K562 (cell line): ENCODE results near the gene A1BG. TPM values are rescaled to one million over a fixed set of nuclear protein-coding genes. Genes with fewer than 3 reads are reported as not detected.

Source experiments
- ATAC-seq: fragments of 200-7000 bp; cut with Tn5 transposase; 3 replicates; pipeline ENCODE4 v1.9.1; 2020; ENCODE audit warnings: moderate library complexity
- BruUV-seq: library from RNA; stranded (reverse); fragments of 400-500 nt; replicated peaks from 2 replicates; lab custom pipeline; 2021; lab: Mats Ljungman, UMichigan
- CTCF ChIA-PET: fragments of 300-600 bp; formaldehyde crosslinking; extraction: SDS; loops from one replicate; lab custom pipeline; 2021; ENCODE audit warnings: low intra/inter-chr PET ratio; lab: Yijun Ruan, JAX
- POLR2A ChIA-PET: fragments of 300-600, 350-650 bp; sonication (Branson Sonifier 250); formaldehyde crosslinking; extraction: SDS; loops from one replicate; lab custom pipeline; 2021; ENCODE audit warnings: antibody characterized with exemption, inconsistent platforms; lab: Yijun Ruan, JAX
- DNase-seq, 4 experiments: peaks; one replicate each; pipeline versions ENCODE4 v3.0.0 to v3.0.0-alpha.2; 2011 to 2018; ENCODE audit warnings: low spot score in 3 of 4, mixed read lengths in 3 of 4; ENCODE audit errors: extremely low read depth in 1 of 4
- FAIRE-seq: peaks from 2 replicates; lab custom pipeline; 2011; peaks lifted over from hg19 to GRCh38; lab: Jason Lieb, UNC
- H2AFZ ChIP-seq: 2 replicates; pipeline ENCODE4 v1.6.0; 2011; ENCODE audit warnings: low read depth, low read length, control low read depth, inconsistent platforms
- H3K27ac ChIP-seq: fragments of 200-600 bp; 3 replicates; pipeline ENCODE4 v1.8.0; 2011; ENCODE audit warnings: low read depth, mild to moderate bottlenecking, control low read depth, inconsistent platforms, low read length, moderate library complexity, mixed read lengths; ENCODE audit errors: extremely low read depth
- H3K27me3 ChIP-seq, 2 experiments: fragments of 300-600 bp in 1 of 2; 2 replicates in 1 of 2; 3 replicates in 1 of 2; pipeline versions ENCODE4 v1.6.0 to v1.8.0; 2011; ENCODE audit warnings: inconsistent platforms in 2 of 2, low read length in 2 of 2, mild to moderate bottlenecking in 1 of 2, mixed read lengths in 1 of 2, moderate library complexity in 1 of 2; ENCODE audit not compliant: control insufficient read depth in 2 of 2, insufficient read depth in 2 of 2
- H3K36me3 ChIP-seq: fragments of 300-600 bp; 3 replicates; pipeline ENCODE4 v1.8.0; 2011; ENCODE audit warnings: mild to moderate bottlenecking, low read length, inconsistent platforms; ENCODE audit not compliant: control insufficient read depth, insufficient read depth
- H3K4me1 ChIP-seq, 2 experiments: fragments of 200-600 bp in 1 of 2; replicated peaks in 1 of 2; 2 replicates in 1 of 2; 3 replicates in 1 of 2; pipeline versions ENCODE4 v1.5.1 to v1.8.0; 2011; ENCODE audit warnings: inconsistent platforms in 2 of 2, low read length in 2 of 2, mild to moderate bottlenecking in 1 of 2, mixed read lengths in 1 of 2, moderate library complexity in 1 of 2; ENCODE audit not compliant: control insufficient read depth in 2 of 2, insufficient read depth in 2 of 2
- H3K4me2 ChIP-seq: 2 replicates; pipeline ENCODE4 v1.6.1; 2011; ENCODE audit warnings: low read length, control low read depth, inconsistent platforms, mixed read lengths; ENCODE audit not compliant: insufficient read depth
- H3K4me3 ChIP-seq: fragments of 200-600 bp; sonication (generic), shearing (Covaris generic); 2 replicates; pipeline ENCODE4 v1.5.1; 2016; ENCODE audit warnings: control low read depth, inconsistent platforms
- H3K79me2 ChIP-seq: fragments of 200-600 bp; 3 replicates; pipeline ENCODE4 v1.8.0; 2011; ENCODE audit warnings: low read length, inconsistent platforms; ENCODE audit not compliant: control insufficient read depth, insufficient read depth
- H3K9ac ChIP-seq, 2 experiments: 2 replicates each; pipeline versions ENCODE4 v1.6.0 to v1.6.1; 2011; ENCODE audit warnings: low read depth in 2 of 2, low read length in 2 of 2, control low read depth in 1 of 2, inconsistent platforms in 1 of 2, mild to moderate bottlenecking in 1 of 2, mixed read lengths in 1 of 2; ENCODE audit not compliant: insufficient read depth in 1 of 2
- H3K9me1 ChIP-seq: one replicate; pipeline ENCODE4 v1.6.0; 2011; ENCODE audit warnings: inconsistent platforms, mild to moderate bottlenecking, low read length, moderate library complexity; ENCODE audit not compliant: control insufficient read depth, insufficient read depth
- H3K9me3 ChIP-seq: replicated peaks from 2 replicates; pipeline ENCODE4 v1.5.1; 2011; ENCODE audit warnings: low read depth, low read length, inconsistent platforms; ENCODE audit not compliant: control insufficient read depth, insufficient read depth
- H4K20me1 ChIP-seq: replicated peaks from 2 replicates; pipeline ENCODE4 v1.6.1; 2011; ENCODE audit warnings: low read length, inconsistent platforms, mixed read lengths; ENCODE audit not compliant: control insufficient read depth, insufficient read depth
- CBX1 ChIP-seq: sonication (generic); IDR thresholded peaks from 2 replicates; pipeline ENCODE4 v1.6.1; 2016; ENCODE audit warnings: antibody characterized with exemption, low read depth, mild to moderate bottlenecking
- EP300 ChIP-seq: IDR thresholded peaks from 2 replicates; pipeline ENCODE4 v1.6.1; 2012; ENCODE audit warnings: low read length, improper control_type of control experiment
- ETV5 ChIP-seq: sonication (generic); formaldehyde crosslinking; IDR thresholded peaks from 2 replicates; pipeline ENCODE4 v1.4.0; 2020; ENCODE audit warnings: low read depth, mild to moderate bottlenecking, missing genetic modification reagents
- HDAC3 ChIP-seq: fragments of 450-650 bp; IDR thresholded peaks from 2 replicates; pipeline ENCODE4 v1.6.1; 2018; ENCODE audit warnings: borderline replicate concordance, mild to moderate bottlenecking, moderate library complexity; ENCODE audit not compliant: partially characterized antibody
- HDAC6 ChIP-seq: IDR thresholded peaks from 2 replicates; pipeline ENCODE4 v1.6.1; 2012; ENCODE audit warnings: low read depth, mild to moderate bottlenecking, control low read depth, inconsistent platforms, low read length, moderate library complexity
- HNRNPL ChIP-seq: fragments of 200-400 bp; formaldehyde crosslinking; IDR thresholded peaks from 2 replicates; pipeline ENCODE4 v1.6.1; 2017; ENCODE audit warnings: low read depth, mild to moderate bottlenecking, low read length
- NR3C1 ChIP-seq: sonication (generic); formaldehyde crosslinking; IDR thresholded peaks from 2 replicates; pipeline ENCODE4 v1.8.1; 2022; ENCODE audit warnings: missing genetic modification reagents
- RBM22 ChIP-seq: fragments of 200-400 bp; formaldehyde crosslinking; IDR thresholded peaks from 2 replicates; pipeline ENCODE4 v1.6.1; 2018; ENCODE audit warnings: low read length, low read depth; ENCODE audit not compliant: poor library complexity, severe bottlenecking
- SIN3B ChIP-seq: fragments of 450-650 bp; IDR thresholded peaks from 2 replicates; pipeline ENCODE4 v1.6.1; 2017; ENCODE audit warnings: low read depth, mild to moderate bottlenecking, moderate library complexity
- SUPT5H ChIP-seq: fragments of 450-650 bp; IDR thresholded peaks from 2 replicates; pipeline ENCODE4 v1.6.1; 2016
- THRAP3 ChIP-seq: fragments of 450-650 bp; IDR thresholded peaks from 2 replicates; pipeline ENCODE4 v1.6.1; 2016; ENCODE audit warnings: mild to moderate bottlenecking, inconsistent platforms, borderline replicate concordance
- XRCC3 ChIP-seq: fragments of 450-650 bp; IDR thresholded peaks from 2 replicates; pipeline ENCODE4 v1.6.1; 2017; ENCODE audit warnings: mild to moderate bottlenecking, moderate library complexity
- ZNF696 ChIP-seq: fragments of 250-450 bp; sonication (Bioruptor Pico); conservative IDR thresholded peaks from 2 replicates; pipeline ENCODE4 v1.4.0; 2020; ENCODE audit warnings: mild to moderate bottlenecking, moderate library complexity
- WGBS: fragments of 100-300 bp; shearing (Covaris generic); methylation state at CpG from one replicate; pipeline ENCODE4 v1.1.6; 2016; ENCODE audit warnings: low coverage, mixed read lengths; ENCODE audit not compliant: insufficient coverage; ENCODE audit errors: missing lambda C conversion rate; 5-methylcytosine and 5-hydroxymethylcytosine counted together
- in situ Hi-C: fragments of 300-500 bp; cut with MboI; formaldehyde crosslinking; loops from 4 replicates; pipeline ENCODE4 v1.15.0; 2018; ENCODE audit warnings: inconsistent platforms, mixed read lengths
- intact Hi-C: fragments of 100-400 bp; cut with micrococcal nuclease; formaldehyde crosslinking; loops from 2 replicates; pipeline ENCODE4 v1.14.2; 2022
- polyA plus RNA-seq, 8 experiments: library from polyadenylated mRNA; depleted of rRNA in 4 of 8; stranded (reverse) in 5 of 8; unstranded in 3 of 8; fragments of >200 nt; fragmentation: Nextera tagmentation in 2 of 8; fragmentation: Illumina TruSeq in 1 of 8; extraction: Ambion mirVana in 2 of 8; extraction: Trizol in 1 of 8; gene quantifications; 2 replicates each; pipeline versions ENCODE4 v1.2.1 to v1.2.3, GENCODE V29; 2011 to 2014; ENCODE audit warnings: inconsistent platforms in 1 of 8, missing spikeins in 1 of 8
- total RNA-seq, 7 experiments: library from RNA; depleted of rRNA in 6 of 7; stranded (reverse); fragments of >200 nt in 6 of 7; fragmentation: Illumina TruSeq in 2 of 7; extraction: Trizol in 2 of 7; gene quantifications; 2 replicates each; pipeline versions ENCODE4 v1.2.1 to v1.2.3, GENCODE V29; 2011 to 2021; ENCODE audit warnings: low replicate concordance in 1 of 7
- TF ChIP-seq, protein P1 (sequence below): sonication (generic); formaldehyde crosslinking; IDR thresholded peaks from 2 replicates; pipeline ENCODE4 v1.8.1; 2023; ENCODE audit warnings: mild to moderate bottlenecking, missing genetic modification reagents
- TF ChIP-seq, protein P2 (sequence below): fragments of 450-650 bp; IDR thresholded peaks from 2 replicates; pipeline ENCODE4 v1.6.1; 2016

A1BG gene
- total and polyA plus RNA-seq, 9 of the 15 experiments (the other 6 are each of a cell fraction or from before 2014, with no cell fraction given), result 0.10 to 19.8 (median 2.6) TPM

DNA sequence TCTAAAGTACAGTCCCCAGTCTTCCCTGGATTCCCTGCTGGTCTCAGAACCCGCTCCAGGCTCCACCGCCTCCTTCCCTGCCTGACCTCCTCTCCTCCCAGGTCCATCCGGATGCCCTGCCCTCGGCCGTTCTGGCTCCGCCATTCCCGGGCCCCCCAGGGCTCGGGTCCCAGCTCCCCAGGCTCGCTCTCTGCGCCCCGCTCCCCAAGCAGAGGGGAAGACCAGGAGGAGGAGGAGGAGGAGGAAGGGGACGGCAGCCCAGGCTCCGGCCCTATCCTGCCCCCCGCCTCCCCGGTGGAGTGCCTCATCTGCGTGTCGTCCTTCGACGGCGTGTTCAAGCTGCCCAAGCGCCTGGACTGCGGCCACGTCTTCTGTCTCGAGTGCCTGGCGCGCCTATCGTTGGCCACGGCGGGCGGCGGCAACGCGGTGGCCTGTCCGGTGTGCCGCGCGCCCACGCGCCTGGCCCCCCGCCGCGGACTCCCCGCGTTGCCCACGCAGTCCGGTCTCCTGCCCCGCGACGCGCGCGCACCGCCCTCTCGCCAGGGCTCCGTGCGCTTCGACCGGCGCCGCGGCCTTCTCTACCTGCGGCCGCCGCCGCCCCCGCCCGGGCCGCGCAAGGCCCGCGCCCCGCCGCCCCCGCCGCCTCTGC lies 42.8 kb upstream of the A1BG start:
- DNase-seq (peak in 2 of 4 experiments; percentile 16 to 31), FAIRE-seq (no peak), ATAC-seq (peak; percentile 1; the same call in 1 of the 3 replicates)
- ChIA-PET POLR2A (interaction anchor here (0.9 kb wide), 1 partner anchor 13 kb away, joined by 3 read pairs; the partner anchor contains the start of gene ZNF584), CTCF (interaction anchor here (0.6 kb wide), 1 partner anchor 27 kb away, joined by 3 read pairs; no protein-coding TSS in a partner anchor)
- intact Hi-C loops, result no loop called here
- in situ Hi-C loops, result no loop called here
- H3K4me3 ChIP-seq, result no peak overlapping the region
- no peak overlapping the region for H3K27ac ChIP-seq
- no peaks in the 10 kb centered on the region for H3K9me3 ChIP-seq
- peaks cover 46% of the 10 kb centered on the region for H3K36me3 ChIP-seq
- H3K9ac ChIP-seq, result no peak overlapping the region
- 97% methylated on average over 24 of the region's 75 CpGs for WGBS
- BruUV-seq, result no TSS peak
- H3K9me1 ChIP-seq, result no peaks in the 10 kb centered on the region
- H2AFZ ChIP-seq, result no peak overlapping the region
- no peaks in the 10 kb centered on the region for H3K27me3 ChIP-seq
- peaks cover 13 to 65% of the 10 kb centered on the region in 2 experiments for H3K4me1 ChIP-seq
- H4K20me1 ChIP-seq, result peaks cover 18% of the 10 kb centered on the region; the same call in 1 of the 2 replicates
- peaks cover 27% of the 10 kb centered on the region for H3K79me2 ChIP-seq
- no peak overlapping the region for H3K4me2 ChIP-seq
- TF ChIP-seq ZNF696 (CRISPR knock-in tag) (no peak), HDAC3 (no peak), XRCC3 (no peak), HNRNPL (0 out of 2 replicates have a peak, but pooled peaks have one; percentile 10), HDAC6 (no peak), RBM22 (peak; percentile 67), NR3C1 (no peak), EP300 (no peak), SUPT5H (peak; percentile 15; the same call in 1 of the 2 replicates), SIN3B (no peak), ETV5 (CRISPR knock-in tag) (no peak), THRAP3 (no peak), CBX1 (no peak)
- TF ChIP-seq, protein P1, sequence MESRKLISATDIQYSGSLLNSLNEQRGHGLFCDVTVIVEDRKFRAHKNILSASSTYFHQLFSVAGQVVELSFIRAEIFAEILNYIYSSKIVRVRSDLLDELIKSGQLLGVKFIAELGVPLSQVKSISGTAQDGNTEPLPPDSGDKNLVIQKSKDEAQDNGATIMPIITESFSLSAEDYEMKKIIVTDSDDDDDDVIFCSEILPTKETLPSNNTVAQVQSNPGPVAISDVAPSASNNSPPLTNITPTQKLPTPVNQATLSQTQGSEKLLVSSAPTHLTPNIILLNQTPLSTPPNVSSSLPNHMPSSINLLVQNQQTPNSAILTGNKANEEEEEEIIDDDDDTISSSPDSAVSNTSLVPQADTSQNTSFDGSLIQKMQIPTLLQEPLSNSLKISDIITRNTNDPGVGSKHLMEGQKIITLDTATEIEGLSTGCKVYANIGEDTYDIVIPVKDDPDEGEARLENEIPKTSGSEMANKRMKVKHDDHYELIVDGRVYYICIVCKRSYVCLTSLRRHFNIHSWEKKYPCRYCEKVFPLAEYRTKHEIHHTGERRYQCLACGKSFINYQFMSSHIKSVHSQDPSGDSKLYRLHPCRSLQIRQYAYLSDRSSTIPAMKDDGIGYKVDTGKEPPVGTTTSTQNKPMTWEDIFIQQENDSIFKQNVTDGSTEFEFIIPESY, result peak; percentile 93
- TF ChIP-seq, protein P2, sequence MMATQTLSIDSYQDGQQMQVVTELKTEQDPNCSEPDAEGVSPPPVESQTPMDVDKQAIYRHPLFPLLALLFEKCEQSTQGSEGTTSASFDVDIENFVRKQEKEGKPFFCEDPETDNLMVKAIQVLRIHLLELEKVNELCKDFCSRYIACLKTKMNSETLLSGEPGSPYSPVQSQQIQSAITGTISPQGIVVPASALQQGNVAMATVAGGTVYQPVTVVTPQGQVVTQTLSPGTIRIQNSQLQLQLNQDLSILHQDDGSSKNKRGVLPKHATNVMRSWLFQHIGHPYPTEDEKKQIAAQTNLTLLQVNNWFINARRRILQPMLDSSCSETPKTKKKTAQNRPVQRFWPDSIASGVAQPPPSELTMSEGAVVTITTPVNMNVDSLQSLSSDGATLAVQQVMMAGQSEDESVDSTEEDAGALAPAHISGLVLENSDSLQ, result no peak
